ENCODE results near the gene BYSL. TPM values are rescaled to one million over a fixed set of nuclear protein-coding genes. Genes with fewer than 3 reads are reported as not detected.

The BYSL gene
- total RNA-seq, 1 donor from 2014 or later: 15.1 TPM

DNA sequence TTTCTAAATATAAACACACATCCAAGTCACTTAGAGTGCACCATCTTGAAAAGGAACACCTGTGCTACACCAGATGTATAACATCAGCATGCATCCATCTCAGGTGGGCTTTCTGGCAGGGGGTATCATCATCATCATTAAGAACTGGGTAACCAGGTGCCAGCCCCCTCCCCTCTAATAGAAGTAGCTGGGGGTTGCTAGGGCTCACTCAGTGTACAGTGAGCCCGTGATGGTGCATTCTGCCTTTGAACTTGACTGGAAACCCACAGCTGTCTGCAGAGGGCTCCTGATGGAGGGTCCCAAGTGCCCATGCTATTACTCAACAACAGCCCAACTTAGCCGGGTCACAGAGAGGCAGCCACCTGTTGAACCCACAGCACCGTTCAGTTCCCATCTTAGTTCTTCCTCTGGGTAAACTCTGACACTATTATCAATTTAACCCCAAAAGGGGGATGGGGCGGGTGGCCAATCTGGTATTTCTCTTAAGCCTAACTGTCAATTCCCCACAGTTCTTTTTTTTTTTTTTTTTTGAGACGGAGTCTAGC, 53.1 kb downstream of the BYSL start:
- no peak for DNase-seq (ENCODE audit: low read depth in 2 of 2)

DNA sequence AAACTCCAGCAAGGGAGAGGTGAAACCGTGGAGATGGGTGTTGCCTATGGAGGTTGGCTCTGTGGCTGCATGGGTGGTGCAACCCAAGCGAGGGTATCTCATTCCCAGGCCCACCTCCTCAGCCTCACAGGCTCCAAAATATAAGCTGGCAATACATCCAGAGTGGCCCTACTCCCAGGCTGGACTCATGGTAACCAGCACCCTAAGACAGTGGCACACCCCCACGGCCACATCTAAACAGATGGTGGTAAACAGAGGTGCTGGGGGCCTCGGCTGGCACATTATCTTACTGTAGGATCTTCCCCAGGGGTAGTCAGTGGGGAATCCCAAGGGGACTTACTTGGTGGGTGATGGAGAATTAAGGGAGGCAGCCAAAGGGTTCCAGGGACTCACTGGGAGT, 54.0 kb downstream of the BYSL start:
- DNase-seq (ENCODE audit: low read depth in 2 of 2): no peak

DNA sequence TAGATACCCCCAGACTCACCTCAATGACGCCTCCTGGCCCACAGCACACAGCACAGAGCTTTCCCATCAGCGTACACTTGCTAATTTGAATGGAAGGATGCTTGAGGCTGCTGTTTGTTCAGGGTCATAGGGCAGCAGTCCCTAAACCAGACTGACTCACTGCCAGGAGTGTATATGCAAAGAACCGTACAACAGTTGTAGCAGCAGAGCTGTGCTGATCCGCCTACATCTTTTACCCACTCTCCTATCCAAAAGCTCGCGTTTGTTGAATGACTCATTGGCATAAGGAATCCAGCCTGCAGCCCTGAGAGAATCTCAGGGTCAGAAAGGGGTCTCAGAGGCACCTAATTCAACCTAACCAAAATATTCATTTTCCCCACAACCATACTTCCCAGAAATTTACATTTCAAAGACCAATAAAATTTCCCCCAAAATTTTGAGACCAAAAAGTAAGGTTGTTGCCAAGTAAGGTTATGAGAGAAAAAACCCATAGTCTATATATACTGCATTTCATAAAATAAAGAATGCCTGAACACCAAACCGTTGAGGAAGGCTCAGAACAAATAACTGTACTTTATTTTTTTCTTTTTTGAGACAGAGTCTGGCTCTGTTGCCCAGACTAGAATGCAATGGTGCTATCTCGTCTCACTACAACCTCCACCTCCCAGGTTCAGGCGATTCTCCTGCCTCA, 55.6 kb downstream of the BYSL start:
- peak in 1 of 2 donors; percentile 60 for DNase-seq (ENCODE audit: low read depth in 2 of 2)

Other genes starting within 250 kb of the BYSL start
- 5.0 and 6.0 TPM in 2 replicates for gene TFEB, start 185.9 kb upstream of the BYSL start, total RNA-seq
- gene PGC, start 174.1 kb upstream of the BYSL start, total RNA-seq: not detected in 2 replicates
- gene FRS3, start 141.6 kb upstream of the BYSL start, total RNA-seq: 0.60 and 0.65 TPM in 2 replicates
- gene PRICKLE4, start 140.7 kb upstream of the BYSL start, total RNA-seq: 5.2 and 6.7 TPM in 2 replicates
- gene TOMM6, start 133.8 kb upstream of the BYSL start, total RNA-seq: 42.5 and 61.2 TPM in 2 replicates
- 1.3 and 1.4 TPM in 2 replicates for gene USP49, start 26.1 kb upstream of the BYSL start, total RNA-seq
- gene MED20, start 360 bp upstream of the BYSL start, total RNA-seq: 19.4 and 22.6 TPM in 2 replicates
- 37.9 and 39.7 TPM in 2 replicates for gene CCND3, start 20.3 kb downstream of the BYSL start, total RNA-seq
- 12.2 and 16.9 TPM in 2 replicates for gene TAF8, start 129.0 kb downstream of the BYSL start, total RNA-seq
- gene C6orf132, start 221.1 kb downstream of the BYSL start, total RNA-seq: under 0.01 TPM in 2 replicates

Data from lung microvascular endothelial cell (primary cell).